Activated CD8-positive, alpha-beta memory T cell treated with anti-CD3 and anti-CD28 coated beads, Interleukin-2, amount 50 U/mL, for 1 hour (primary cell): ENCODE data around the gene SLC10A6.
"Not testable (repeated sequence)": the region's sequence is repeated elsewhere in the genome, so short reads cannot be mapped to it uniquely, and the experiment has no call there.

Source experiments
- DNase-seq: peaks from one replicate; pipeline ENCODE4 v3.0.0-alpha.2; 2020; ENCODE audit errors: extremely low read depth

Gene SLC10A6, protein sequence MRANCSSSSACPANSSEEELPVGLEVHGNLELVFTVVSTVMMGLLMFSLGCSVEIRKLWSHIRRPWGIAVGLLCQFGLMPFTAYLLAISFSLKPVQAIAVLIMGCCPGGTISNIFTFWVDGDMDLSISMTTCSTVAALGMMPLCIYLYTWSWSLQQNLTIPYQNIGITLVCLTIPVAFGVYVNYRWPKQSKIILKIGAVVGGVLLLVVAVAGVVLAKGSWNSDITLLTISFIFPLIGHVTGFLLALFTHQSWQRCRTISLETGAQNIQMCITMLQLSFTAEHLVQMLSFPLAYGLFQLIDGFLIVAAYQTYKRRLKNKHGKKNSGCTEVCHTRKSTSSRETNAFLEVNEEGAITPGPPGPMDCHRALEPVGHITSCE

DNA sequence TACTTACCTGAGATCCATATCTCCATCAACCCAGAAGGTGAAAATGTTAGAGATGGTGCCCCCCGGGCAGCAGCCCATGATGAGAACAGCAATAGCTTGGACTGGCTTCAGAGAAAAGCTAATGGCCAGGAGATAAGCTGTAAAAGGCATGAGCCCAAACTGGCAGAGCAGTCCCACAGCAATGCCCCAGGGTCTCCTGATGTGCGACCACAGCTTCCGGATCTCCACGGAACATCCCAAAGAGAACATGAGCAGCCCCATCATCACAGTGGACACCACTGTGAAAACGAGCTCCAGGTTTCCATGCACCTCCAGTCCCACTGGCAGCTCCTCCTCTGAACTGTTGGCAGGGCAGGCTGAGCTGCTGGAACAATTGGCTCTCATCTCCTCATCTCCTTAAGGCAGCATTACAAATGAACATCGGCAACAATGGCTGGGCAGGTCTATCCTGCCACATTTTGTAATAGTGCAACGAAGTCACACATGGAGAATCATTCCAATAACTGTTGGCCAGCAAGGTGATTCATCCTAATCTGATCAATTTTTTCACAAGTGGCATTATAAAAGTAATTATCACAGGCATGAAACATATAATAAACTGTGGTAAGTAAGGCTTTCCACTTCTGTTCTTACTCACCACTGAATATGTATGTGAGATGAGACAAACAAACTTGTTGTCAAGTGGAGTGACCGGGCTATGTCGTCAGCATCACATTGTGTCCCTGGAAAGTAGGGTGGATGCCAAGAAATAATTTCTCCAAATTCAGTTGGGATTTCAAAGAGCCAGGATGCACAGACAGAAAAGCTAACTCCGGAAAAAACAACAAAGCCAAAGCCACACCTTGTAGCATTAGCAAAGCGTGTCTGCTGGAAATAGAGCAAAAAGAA is at the start of gene SLC10A6:
SLC10A6 (minus strand) TSS at position 653 of the 888 bp plus-strand sequence; CDS start at position 384, 269 bp downstream.
- DNase-seq = no peak

DNA sequence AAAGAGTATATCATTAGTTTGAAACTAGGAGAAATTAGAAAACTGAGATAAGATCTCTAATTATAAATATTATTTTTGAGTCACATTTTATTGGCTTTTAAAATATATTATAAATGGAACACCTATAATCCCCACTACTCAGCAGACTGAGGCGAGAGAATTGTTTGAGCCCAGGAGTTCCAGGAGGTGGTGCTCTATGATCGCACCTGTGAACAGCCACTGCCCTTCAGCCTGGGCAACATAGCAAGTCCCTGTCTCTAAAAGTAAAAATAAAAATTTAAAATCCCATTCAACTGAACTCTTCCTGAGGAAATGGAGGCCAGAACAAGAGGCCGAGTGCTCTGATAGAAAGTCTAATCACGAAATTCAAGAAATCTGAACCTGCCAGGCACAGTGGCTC is 49.4 kb upstream of the SLC10A6 start:
- DNase-seq = no peak

DNA sequence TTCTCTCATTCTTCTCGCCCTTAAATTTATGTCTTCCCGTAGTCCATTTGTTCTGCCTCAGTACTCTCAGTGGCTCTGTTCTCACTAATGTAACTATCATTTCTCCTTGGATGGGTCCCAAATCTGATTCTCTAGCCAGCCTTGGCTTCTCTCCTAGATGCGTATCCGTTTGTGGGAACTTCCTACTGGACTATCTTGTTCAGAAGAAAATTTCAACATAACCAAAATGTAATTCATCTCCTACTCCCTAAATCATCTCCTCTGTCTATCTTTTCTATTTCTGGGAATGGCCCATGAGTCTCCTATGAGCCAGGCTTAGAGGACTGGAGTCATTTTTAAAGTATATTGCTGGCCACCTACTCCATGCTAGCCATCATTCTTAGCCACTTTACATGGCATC is 47.4 kb upstream of the SLC10A6 start:
- no peak for DNase-seq

DNA sequence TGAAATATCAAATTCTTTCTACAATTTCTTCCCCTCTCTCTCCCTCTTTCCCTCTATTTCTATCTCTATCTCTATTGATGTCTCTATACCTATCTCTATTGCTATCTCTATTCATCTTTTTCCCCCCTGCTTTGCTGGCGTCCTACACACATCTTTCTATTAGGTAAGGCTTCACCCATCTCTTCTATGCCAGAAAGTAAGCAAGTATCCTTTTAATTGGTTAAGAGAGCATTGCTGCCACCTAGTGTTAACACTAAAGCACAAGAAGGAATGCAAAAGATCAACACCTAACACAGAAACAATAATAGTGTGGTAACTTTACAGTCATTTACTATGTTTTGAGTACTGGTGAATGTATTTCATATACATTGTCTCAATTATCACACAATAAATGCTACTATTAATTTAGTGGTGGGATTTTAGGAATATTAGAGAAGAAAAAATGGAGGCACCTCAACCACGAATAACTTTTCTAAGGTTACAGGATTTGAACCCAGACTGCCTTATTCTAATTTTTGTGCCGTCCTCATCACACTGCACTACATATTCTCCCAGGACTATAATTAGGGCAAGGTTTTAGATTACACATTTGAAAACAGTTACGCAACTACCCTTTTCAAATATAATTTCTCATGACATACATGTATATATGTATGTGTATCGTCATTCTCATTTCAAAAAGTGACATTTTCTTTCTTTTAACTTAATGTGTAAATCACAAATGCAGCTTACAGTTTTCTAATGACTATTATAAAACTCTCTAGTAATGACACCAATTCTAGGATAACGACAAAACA is 46.7 kb upstream of the SLC10A6 start:
- DNase-seq = no peak

DNA sequence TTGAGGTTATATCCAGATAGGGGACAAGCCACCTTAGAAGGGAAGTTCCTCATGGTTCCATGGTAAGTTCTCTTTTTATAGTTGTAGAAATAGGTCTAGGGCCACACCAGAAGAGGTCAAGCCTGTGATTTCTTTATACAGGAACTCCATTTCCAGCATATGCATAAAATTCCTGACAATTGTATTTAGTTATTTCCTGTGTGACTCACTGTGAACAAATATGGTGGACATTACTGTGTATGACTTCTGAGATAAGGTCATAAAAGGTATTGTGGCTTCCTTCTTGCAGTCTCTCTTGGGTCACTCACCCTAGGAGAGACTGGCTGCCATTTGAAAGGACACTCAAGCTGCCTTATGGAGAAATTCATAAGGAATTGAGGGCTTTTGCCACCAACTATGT is 45.3 kb upstream of the SLC10A6 start:
- no peak for DNase-seq

DNA sequence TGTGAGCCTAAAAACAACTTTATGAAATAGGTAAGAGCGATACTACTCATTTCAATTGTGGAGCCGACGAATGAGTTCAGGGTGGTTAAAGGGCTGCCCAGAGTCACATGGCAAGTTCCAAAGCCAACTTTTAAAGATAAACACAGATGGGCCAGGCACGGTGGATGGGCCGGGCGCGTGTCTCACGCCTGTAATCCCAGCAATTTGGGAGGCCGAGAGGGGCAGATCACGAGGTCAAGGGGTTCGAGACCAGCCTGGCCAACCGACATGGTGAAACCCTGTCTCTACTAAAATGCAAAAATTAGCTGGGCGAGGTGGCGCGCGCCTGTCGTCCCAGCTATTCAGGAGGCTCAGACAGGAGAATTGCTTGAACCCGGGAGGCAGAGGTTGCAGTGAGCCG is 44.0 kb upstream of the SLC10A6 start:
- no peak for DNase-seq

DNA sequence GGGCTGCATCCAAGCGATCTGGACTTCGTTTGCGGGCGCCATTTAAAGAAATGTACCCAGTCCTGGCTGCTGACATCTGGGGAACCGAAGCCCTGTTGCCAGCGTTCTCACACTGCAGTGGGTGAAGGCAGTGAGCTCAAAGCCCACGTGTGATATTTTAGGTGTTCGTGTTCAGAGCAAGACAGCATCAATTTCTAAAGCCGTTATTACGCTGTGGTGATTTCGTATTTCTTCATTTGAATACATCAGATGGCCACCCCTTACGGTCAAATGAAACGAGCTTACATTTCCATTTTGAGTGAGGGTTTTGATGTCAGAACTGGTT is 43.4 kb upstream of the SLC10A6 start:
- no peak for DNase-seq

DNA sequence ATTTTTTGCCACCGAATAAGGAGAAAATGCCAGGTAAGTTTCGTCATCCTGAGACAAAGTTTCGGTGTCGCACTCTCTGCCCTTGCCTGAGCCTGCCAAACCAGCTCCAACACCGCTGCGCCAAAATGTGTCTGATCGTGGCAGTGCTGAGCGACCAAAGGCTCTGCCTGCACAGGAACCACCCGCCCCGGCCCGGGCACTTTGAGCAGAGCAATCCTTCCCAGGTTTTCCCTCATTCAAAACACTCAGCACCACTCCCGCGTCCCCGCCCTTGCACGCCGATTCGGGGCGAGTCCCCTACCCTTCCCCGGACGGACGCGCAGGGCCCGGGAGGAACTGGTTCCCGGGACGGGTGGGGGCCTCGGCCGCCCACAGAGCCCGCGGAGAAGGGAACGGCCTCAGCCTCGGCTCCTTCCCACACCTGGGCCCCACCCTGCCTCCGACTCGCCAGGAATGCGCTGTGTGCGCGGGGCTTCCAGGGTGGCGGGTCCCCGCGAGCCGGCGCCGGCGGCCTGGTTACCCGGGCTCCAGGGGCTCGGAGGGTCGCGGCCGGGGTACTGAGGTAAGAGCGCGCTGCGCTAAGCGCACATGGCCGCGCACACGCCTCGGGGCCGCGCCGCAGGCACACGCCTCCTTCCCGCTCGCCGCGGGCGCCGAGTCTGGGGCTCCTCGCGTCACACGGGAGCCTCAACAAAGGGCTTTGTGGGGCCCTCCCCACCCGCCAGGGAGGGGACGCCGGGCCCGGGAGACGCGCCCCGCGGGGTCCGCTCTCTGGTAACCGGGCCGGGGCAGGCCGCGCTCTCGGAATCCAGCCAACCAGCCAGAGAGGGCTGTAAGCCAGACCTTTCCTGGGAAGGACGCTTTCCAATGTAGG is 42.8 kb upstream of the SLC10A6 start, which contains the start of gene C4orf36:
C4orf36 (minus strand) TSS at position 661 of the 874 bp plus-strand sequence. CDS start 902 bp downstream, outside the sequence.
- DNase-seq = no peak

DNA sequence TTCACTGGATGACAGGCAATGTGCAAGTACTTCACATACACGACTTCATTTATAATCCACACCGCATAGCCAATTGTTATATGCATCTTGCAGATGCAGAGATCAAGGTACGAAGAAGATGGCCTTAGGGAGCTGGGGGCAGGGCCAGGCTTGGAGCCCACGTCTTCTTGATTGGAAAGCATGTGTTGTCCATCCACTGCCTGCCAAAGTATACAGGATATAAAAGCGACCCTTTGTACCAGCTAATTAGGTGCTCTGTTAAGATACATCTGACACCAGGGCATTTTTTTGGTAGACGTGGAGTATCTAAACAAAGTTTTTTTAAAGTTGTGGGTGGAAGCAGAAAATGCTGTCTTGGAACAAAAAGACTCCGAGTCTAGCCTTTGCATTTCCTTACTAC is 41.6 kb upstream of the SLC10A6 start:
- DNase-seq = no peak

DNA sequence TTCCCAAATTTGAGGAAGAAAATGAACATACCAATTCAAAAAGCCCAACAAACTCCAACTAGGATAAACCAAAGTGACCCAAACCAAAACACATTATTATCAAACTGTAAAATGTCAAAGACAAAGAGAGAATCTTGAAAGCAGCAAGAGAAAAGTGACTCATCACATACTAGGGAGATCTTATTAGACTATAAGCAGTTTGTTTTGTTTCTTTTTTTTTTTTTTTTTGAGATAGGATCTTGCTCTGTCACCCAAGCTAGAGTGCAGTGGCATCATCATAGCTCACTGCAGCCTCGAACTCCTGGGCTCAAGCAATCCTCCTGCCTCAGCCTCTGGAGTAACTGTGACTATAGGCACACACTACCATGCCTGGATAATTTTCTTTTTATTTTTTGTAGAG is 30.5 kb upstream of the SLC10A6 start:
- no peak for DNase-seq

DNA sequence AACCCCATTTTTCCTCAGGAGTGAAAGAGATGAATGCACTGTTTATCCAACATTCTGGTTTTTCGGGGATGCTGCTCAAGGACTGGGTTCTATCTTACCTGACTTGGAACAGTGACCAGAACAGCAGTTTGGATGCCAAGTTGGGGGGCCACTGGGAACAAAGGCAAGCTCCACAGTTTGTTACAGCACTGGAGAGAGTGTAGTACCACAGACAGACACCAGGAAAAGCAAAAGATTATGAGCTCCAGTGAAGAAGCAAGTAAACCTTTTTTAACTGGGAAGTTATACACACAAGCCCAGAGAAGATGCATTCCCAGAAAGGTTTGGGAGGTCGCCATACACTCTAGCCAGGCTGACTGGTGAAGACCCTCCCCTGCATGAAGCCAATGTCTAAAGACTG is 29.5 kb upstream of the SLC10A6 start:
- DNase-seq = no peak

DNA sequence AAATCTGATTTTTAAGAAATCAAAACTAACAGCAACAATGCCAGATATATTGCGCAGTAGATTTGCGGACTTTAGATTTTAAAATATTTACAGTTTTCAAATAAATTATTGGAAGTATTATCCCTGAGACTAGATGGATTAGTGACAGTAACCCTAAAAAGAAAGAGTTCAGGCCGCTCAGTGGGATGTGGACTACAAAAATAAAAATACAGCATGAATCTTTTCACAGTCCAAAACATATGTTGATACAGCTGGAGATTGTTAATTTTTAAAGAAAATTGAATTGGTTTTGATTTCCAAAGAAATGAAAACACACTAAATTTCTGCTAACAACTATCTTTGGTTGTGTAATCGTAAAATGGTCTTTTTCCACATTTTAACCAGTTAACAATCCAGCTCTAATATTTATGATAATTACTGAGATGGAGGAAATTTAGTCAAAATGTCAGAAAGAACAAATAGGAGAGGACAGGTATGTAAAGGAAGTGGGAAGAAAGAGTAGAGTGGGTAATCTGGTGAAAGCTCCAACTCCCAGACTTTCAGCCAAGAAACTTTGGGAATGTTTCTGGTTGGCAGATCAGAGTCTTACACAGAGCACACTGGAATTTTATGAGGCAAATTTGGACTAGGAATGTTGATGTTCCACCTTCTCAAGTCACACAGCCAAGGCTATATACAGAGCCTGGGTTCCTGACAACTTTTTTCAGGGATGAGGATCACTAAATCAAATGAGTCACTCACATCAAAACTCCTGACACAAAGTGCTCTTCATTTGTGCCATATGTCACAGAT is 27.9 kb upstream of the SLC10A6 start:
- no peak for DNase-seq

DNA sequence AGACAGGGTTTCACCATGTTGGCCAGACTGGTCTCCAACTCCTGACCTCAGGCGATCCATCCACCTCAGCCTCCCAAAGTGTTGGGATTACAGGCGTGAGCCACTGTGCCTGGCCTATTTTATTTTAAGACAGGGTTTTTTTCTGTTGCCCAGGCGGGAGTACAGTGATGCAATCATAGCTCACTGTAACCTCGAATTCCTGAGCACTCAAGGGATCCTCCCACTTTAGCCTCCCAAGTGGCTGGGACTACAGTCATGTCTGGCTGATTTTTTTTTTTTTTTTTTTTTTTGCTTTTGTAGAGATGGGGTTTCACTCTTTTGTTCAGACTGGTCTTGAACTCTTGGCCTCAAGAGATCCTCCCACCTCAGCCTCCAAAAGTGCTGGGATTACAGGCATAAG is 26.3 kb upstream of the SLC10A6 start:
- not testable (repeated sequence) for DNase-seq

DNA sequence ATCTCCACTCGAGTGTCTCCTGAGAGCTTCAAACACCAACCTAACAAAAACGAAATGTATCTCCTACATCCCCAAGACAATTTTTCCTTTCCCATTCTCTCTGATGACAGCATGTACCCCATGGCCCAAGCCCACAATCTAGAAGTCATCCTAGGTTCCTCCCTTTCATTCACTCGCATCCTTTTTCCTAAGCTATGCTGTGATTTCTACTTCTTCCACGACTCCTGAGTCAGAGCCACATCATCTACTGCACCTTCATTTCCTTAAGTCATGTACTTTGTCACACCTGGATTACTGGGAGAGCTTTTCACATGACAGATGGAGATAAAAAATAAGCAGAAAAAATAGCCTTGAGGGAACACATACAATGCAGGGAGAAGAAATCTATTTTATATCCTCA is 23.0 kb upstream of the SLC10A6 start:
- no peak for DNase-seq

DNA sequence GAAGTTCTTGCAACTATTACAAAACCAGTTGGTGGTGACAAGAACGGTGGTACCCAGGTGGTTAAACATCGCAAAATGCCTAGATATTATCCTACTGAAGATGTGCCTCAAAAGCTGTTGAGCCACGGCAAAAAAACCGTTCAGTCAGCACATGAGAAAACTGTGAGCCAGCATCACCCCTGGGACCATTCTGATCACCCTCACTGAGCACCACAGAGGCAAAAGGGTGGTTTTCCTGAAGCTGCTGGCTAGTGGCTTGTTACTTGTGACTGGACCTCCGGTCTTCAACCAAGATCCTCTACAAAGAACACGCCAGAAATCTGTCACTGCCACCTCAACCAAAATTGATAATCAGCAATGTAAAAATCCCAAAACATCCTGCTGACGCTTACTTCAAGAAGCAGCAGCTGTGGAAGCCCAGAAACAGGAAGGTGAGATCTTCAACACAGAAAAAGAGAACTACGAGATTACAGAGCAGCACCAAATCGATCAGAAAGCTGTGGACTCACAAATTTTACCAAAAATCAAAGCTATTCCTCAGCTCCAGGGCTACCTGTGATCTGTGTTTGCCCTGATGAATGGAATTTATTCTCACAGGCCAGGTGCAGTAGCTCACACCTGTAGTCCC is 21.4 kb upstream of the SLC10A6 start:
- no peak for DNase-seq

DNA sequence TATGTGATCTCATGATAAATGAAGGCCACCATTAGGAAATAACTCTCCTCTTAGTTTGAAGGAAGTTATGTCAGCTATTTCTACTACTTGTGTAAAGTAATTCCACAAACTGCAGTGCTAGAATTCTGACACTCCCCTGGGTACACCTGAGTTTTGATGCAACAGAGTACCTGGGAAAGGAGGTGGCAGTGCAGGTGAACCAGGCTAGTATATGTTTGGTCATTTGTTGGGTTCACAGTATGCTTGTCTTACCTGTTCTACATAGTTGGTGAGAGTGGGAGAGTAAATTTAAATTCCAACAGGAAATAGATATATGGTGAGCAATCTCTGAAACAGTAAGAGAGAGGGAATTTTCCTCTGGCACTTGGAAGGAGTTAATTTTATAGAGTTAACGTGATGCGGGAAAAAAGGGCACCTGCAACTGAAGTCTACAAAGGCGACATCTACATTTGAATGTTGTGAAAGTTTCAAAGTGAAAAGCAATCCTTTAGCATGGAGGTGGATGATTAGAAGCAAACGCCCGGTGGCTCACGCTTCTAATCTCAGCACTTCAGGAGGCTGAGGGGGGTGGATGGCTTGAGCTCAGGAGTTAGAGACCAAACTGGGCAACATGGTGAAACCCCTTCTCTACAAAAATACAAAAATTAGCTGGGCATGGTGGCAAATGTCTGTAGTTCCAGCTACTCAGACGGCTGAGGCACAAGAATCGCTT is 8.3 kb upstream of the SLC10A6 start:
- DNase-seq = no peak

DNA sequence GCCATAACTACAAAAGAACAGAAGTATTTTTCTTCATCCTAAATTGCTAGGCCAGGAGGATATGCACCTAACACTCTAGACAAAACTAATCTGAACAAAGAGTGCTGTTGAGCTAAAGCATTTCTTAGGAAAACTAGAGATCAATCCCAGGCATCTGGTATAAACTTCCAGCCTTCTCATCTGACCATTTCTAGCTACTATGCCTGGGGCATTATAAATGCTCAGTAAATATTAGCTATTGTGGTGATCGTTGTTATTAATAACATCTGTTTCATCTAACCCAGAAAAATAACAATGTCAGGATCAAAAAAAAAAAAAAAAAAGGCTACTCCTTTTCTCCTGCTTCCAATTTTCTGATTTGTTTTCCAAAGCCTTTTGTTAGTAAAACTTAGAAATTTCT is 7.7 kb upstream of the SLC10A6 start:
- no peak for DNase-seq

DNA sequence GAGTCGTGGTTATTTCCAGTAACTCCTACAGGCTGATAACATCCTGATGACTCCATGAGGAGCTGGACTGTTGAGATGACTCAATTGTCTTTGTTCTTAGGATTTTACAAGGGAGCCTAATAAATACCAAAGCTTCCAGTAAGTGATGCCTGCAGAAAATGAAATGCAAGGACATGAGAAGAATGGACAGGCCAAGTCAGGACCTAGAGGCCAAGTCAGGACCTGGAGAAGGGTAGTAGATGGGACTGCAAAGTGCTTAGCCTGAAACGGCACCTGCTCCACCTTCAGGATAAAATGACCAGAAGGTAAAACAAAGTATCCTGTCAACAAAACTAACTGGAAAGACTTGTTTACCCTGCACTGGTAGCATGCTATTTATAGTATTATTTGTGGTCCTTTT is 6.4 kb upstream of the SLC10A6 start:
- DNase-seq = no peak

DNA sequence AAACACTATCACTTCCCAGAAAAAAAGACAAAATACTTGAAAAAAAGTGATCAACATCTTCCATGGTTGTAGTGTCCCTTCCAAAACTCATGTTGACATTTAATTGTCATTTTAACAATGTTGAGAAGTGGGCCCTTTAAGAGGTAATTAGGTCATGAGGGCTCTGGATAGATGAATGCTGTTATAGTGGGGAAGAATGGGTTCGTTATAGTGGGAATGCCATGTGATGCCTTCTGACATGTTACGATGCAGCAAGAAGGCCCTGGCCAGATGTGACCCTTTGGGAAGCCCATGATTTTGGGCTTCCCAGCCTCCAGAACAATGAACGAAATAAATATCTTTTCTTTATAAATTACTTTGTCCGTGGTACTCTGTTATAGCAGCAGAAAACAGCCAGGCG is 4.0 kb upstream of the SLC10A6 start:
- no peak for DNase-seq
